PC-9 (cell line): ENCODE measurements around the gene EED. TPM values are rescaled to one million over a fixed set of nuclear protein-coding genes. Genes with fewer than 3 reads are reported as not detected.
A peak's percentile ranks its signal among the peaks of the same experiment; 100 is the strongest.

Experiments used
- BruUV-seq: library from RNA; stranded (reverse); fragments of 400-500 nt; replicated peaks from 2 replicates; lab custom pipeline; 2021; lab: Mats Ljungman, UMichigan
- CTCF ChIA-PET: fragments of 300-600 bp; sonication (Branson Sonifier 250); formaldehyde crosslinking; loops from one replicate; lab custom pipeline; 2022; ENCODE audit warnings: antibody characterized with exemption; lab: Charles Lee
- POLR2A ChIA-PET: fragments of 300-600 bp; sonication (Branson Sonifier 250); formaldehyde crosslinking; loops from one replicate; lab custom pipeline; 2022; ENCODE audit warnings: antibody characterized with exemption; ENCODE audit not compliant: unreplicated experiment; lab: Charles Lee
- DNase-seq, 2 experiments: peaks; one replicate each; pipeline versions ENCODE4 v3.0.0 to v3.0.0-alpha.2; 2015 to 2022; ENCODE audit warnings: mixed read lengths in 1 of 2
- H2AFZ ChIP-seq: fragments of 200-600 bp; sonication (generic); 2 replicates; pipeline ENCODE4 v1.8.1; 2017; ENCODE audit warnings: antibody characterized with exemption
- H3F3A ChIP-seq: fragments of 200-600 bp; sonication (generic); 2 replicates; pipeline ENCODE4 v1.8.1; 2017; ENCODE audit warnings: antibody characterized with exemption, mild to moderate bottlenecking, low read depth; ENCODE audit not compliant: insufficient read depth
- H3K27ac ChIP-seq: fragments of 200-600 bp; sonication (generic); 2 replicates; pipeline ENCODE4 v1.6.1; 2016; ENCODE audit warnings: mixed run types
- H3K27me3 ChIP-seq: fragments of 200-600 bp; sonication (generic); 2 replicates; pipeline ENCODE4 v1.6.1; 2016; ENCODE audit warnings: low read depth, mixed run types; ENCODE audit not compliant: insufficient read depth
- H3K36me3 ChIP-seq: fragments of 200-600 bp; sonication (generic); 2 replicates; pipeline ENCODE4 v1.6.1; 2016; ENCODE audit warnings: low read depth, mixed run types
- H3K4me1 ChIP-seq: fragments of 200-600 bp; sonication (generic); replicated peaks from 2 replicates; pipeline ENCODE4 v1.6.1; 2016; ENCODE audit warnings: mixed run types; ENCODE audit not compliant: insufficient read depth
- H3K4me2 ChIP-seq: fragments of 200-600 bp; sonication (generic); 2 replicates; pipeline ENCODE4 v1.6.1; 2017; ENCODE audit warnings: mixed run types
- H3K4me3 ChIP-seq: fragments of 200-600 bp; sonication (generic); 2 replicates; pipeline ENCODE4 v1.6.1; 2016; ENCODE audit warnings: mixed run types
- H3K79me2 ChIP-seq: fragments of 200-600 bp; sonication (generic); 2 replicates; pipeline ENCODE4 v1.6.1; 2017; ENCODE audit warnings: low read depth, mixed run types
- H3K9me2 ChIP-seq: fragments of 200-600 bp; sonication (generic); 2 replicates; pipeline ENCODE4 v1.8.1; 2017; ENCODE audit warnings: mild to moderate bottlenecking; ENCODE audit not compliant: insufficient read depth
- H3K9me3 ChIP-seq: fragments of 200-600 bp; sonication (generic); 2 replicates; pipeline ENCODE4 v1.8.1; 2016; ENCODE audit warnings: low read depth; ENCODE audit not compliant: insufficient read depth
- H4K20me1 ChIP-seq: fragments of 200-600 bp; sonication (generic); 2 replicates; pipeline ENCODE4 v1.8.1; 2017; ENCODE audit not compliant: insufficient read depth
- EZH2 ChIP-seq: fragments of 200-600 bp; sonication (generic); IDR thresholded peaks from 2 replicates; pipeline ENCODE4 v1.8.0; 2017; ENCODE audit warnings: antibody characterized with exemption, low read depth
- intact Hi-C: fragments of 100-400 bp; cut with micrococcal nuclease; formaldehyde crosslinking; loops from one replicate; pipeline ENCODE4 v1.10.0; 2022; ENCODE audit not compliant: unreplicated experiment
- total RNA-seq: library from RNA; stranded (reverse); gene quantifications from 2 replicates; pipeline ENCODE4 v1.2.3, GENCODE V29; 2021
- TF ChIP-seq, protein P1 (sequence below): fragments of 200-600 bp; sonication (generic); conservative IDR thresholded peaks from 2 replicates; pipeline ENCODE4 v1.6.1; 2017; ENCODE audit warnings: mixed run types, antibody characterized with exemption, mild to moderate bottlenecking, moderate library complexity

The EED gene
- total RNA-seq, 1 experiment from 2014 or later, result 37.4 TPM

DNA sequence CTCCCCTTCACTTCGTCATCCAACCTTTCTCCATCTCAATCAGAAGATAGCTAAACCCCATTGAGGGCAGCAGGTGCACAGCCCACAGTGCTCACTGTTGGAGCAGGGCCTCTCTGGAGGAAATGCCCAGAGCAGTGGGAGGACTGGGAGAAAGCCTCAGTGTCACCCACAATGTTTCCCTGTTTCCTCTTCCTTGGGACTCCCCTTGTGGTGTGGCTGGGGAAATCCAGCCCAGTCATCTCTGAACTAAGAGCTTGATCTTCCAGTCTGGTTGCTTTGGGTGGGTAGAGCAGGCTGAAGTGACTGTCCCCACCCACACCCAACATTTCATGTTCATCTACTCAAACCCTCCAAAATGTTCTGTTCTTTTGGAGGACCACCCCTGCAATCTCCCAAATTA, 29.8 kb upstream of the EED start:
- H3F3A ChIP-seq, result 0 out of 2 replicates have a peak, but pooled peaks cover 4% of the 10 kb centered on the region
- H3K4me3 ChIP-seq, result no peak overlapping the region
- H3K36me3 ChIP-seq, result no peaks in the 10 kb centered on the region
- peak in 1 of 2 experiments; percentile 5 for DNase-seq
- H3K9me2 ChIP-seq, result no peaks in the 10 kb centered on the region
- intact Hi-C loops, result loop anchor here (5.0 to 10.0 kb wide), 2 partner anchors 267 to 360 kb away; partner anchors contain the start of gene CCDC83
- no peaks in the 10 kb centered on the region for H3K79me2 ChIP-seq
- H3K27ac ChIP-seq, result no peak overlapping the region
- ChIA-PET POLR2A (interaction anchor here (0.7 kb wide), 1 partner anchor 1290 kb away, joined by 3 read pairs; no protein-coding TSS in a partner anchor), CTCF (no interaction called here)
- no TSS peak for BruUV-seq
- no peak overlapping the region for H3K4me2 ChIP-seq
- 0 out of 2 replicates have a peak, but pooled peaks cover 6% of the 10 kb centered on the region for H3K4me1 ChIP-seq
- H3K9me3 ChIP-seq, result no peaks in the 10 kb centered on the region
- no peaks in the 10 kb centered on the region for H3K27me3 ChIP-seq
- no peak overlapping the region for H2AFZ ChIP-seq
- TF ChIP-seq, protein P1, sequence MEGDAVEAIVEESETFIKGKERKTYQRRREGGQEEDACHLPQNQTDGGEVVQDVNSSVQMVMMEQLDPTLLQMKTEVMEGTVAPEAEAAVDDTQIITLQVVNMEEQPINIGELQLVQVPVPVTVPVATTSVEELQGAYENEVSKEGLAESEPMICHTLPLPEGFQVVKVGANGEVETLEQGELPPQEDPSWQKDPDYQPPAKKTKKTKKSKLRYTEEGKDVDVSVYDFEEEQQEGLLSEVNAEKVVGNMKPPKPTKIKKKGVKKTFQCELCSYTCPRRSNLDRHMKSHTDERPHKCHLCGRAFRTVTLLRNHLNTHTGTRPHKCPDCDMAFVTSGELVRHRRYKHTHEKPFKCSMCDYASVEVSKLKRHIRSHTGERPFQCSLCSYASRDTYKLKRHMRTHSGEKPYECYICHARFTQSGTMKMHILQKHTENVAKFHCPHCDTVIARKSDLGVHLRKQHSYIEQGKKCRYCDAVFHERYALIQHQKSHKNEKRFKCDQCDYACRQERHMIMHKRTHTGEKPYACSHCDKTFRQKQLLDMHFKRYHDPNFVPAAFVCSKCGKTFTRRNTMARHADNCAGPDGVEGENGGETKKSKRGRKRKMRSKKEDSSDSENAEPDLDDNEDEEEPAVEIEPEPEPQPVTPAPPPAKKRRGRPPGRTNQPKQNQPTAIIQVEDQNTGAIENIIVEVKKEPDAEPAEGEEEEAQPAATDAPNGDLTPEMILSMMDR, result peak; percentile 35; the same call in 1 of the 2 replicates
- no peak for TF ChIP-seq EZH2
- H4K20me1 ChIP-seq, result no peaks in the 10 kb centered on the region

DNA sequence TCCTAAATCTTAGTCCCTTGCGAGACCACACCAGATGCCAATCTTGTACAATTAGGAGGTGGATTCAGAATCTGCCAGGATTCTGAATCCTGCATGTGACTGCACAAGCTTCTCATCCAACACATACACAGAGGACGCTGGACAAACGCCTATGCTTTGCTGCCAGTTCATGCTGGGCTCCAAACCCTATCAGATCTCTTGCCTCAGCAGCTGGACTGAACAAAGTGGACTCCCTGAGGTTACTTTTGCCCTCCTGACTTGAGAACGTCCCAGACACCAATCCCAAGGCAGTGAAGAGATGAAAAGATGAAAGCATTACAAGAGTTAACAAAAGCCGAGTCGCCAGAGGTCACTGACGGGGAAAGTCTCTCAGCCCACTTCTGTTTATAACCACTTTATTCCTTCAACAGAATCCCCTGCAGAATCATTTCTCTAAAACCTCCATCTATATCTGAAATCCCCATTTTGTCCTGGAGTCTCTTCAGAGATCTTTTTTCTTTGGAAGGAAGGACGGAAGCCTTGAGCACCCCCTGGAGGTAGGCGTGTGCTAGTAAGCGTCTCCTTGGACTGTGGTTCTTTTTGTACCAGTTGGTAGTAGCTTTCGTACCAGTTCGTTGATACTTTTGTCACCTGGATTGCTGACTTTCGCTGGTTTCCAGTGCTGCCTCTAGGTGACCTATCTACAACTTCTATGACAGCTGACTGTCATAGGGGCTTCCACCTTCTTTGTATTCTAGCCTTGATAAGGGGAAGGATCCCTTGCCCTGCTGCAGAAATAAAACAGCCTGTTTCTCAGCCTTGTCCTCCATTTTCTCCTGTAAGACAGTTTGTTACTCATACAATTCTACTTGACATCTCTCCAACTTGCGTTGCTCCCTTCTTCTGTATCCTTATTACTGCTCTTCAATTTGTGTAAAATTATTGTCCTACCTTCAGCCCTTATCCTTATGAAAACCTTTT, 26.1 kb upstream of the EED start:
- H3K79me2 ChIP-seq, result no peaks in the 10 kb centered on the region
- ChIA-PET POLR2A (no interaction called here), CTCF (interaction anchor here (0.5 to 0.6 kb wide), 3 partner anchors 158 to 220 kb away, joined by 3 to 6 read pairs (median 3); no protein-coding TSS in a partner anchor)
- H4K20me1 ChIP-seq, result no peaks in the 10 kb centered on the region
- H3K27ac ChIP-seq, result no peak overlapping the region
- no peaks in the 10 kb centered on the region for H3K9me2 ChIP-seq
- 0 out of 2 replicates have a peak, but pooled peaks cover 4% of the 10 kb centered on the region for H3F3A ChIP-seq
- TF ChIP-seq, protein P1, result peak; percentile 90
- TF ChIP-seq EZH2, result no peak
- no TSS peak for BruUV-seq
- H3K4me1 ChIP-seq, result 0 out of 2 replicates have a peak, but pooled peaks cover 6% of the 10 kb centered on the region
- peak; percentile 46 to 56 for DNase-seq
- peak overlapping the region; percentile 18; the same call in 1 of the 2 replicates for H2AFZ ChIP-seq
- H3K9me3 ChIP-seq, result no peaks in the 10 kb centered on the region
- H3K4me2 ChIP-seq, result no peak overlapping the region
- H3K36me3 ChIP-seq, result no peaks in the 10 kb centered on the region
- intact Hi-C loops, result loop anchor here (1.0 to 10.0 kb wide), 3 partner anchors 176 to 364 kb away; partner anchors contain the start of gene CCDC83
- H3K4me3 ChIP-seq, result no peak overlapping the region
- no peaks in the 10 kb centered on the region for H3K27me3 ChIP-seq
